ENCODE results near the gene NAPB.

GRCh38 chr20:23379772-23380171, 41.5 kb downstream of the NAPB start:
- TF ChIP-seq CTCF (IDR thresholded peaks at IDR 0.05) (no peak), POLR2A (IDR thresholded peaks at IDR 0.05) (no peak)

Measured in right lobe of liver (tissue), 4 donors.